ENCODE data around the gene CACNA1B. TPM values are rescaled to one million over a fixed set of nuclear protein-coding genes. Genes with fewer than 3 reads are reported as not detected.

CACNA1B gene
- total and polyA plus RNA-seq, 2 donors (not counting 1 experiment from before 2014, with no cell fraction given), result 0.15 TPM; not detected in 1

DNA sequence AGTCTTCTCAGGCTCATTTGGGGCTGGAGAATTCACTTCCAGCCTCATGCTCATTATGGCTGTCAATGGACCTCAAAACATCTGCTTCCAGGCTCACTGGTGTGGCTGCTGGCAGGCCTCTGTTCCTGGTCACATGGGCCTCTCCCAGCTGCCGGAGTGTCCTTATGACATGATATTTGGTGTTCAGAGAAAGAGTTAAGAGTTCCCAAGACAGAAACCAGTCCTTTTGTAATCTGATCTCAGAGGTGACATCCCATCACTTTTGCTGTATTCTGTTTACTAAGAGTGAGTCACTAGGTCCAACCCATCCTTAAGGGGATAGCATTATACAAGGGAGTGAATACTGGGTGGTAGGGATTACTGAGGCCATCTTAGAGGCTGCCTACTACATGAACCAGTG, 104.6 kb downstream of the CACNA1B start:
- H3K4me1 Mint-ChIP-seq, result no peaks in the 10 kb centered on the region
- TF ChIP-seq, protein P1, sequence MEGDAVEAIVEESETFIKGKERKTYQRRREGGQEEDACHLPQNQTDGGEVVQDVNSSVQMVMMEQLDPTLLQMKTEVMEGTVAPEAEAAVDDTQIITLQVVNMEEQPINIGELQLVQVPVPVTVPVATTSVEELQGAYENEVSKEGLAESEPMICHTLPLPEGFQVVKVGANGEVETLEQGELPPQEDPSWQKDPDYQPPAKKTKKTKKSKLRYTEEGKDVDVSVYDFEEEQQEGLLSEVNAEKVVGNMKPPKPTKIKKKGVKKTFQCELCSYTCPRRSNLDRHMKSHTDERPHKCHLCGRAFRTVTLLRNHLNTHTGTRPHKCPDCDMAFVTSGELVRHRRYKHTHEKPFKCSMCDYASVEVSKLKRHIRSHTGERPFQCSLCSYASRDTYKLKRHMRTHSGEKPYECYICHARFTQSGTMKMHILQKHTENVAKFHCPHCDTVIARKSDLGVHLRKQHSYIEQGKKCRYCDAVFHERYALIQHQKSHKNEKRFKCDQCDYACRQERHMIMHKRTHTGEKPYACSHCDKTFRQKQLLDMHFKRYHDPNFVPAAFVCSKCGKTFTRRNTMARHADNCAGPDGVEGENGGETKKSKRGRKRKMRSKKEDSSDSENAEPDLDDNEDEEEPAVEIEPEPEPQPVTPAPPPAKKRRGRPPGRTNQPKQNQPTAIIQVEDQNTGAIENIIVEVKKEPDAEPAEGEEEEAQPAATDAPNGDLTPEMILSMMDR (IDR thresholded peaks at IDR 0.05), result no peak
- TF ChIP-seq EZH2 (IDR thresholded peaks at IDR 0.05; ENCODE audit: borderline replicate concordance, insufficient read depth, low read depth, low read length, poor library complexity, severe bottlenecking), result no peak
- ChIA-PET POLR2A (no interaction called here), CTCF (no interaction called here)
- no peak overlapping the region for H3K27ac ChIP-seq (ENCODE audit: low read length in 2 of 2)
- H3K9me3 Mint-ChIP-seq (ENCODE audit: insufficient read depth), result no peaks in the 10 kb centered on the region
- intact Hi-C loops (cut with micrococcal nuclease), result no loop called here
- H3K4me2 ChIP-seq (replicated peaks; ENCODE audit: low read depth, low read length, poor library complexity, severe bottlenecking), result no peak overlapping the region
- ATAC-seq (ENCODE audit: low read depth) (no peak), DNase-seq (no peak)
- no peak overlapping the region for H3K9ac ChIP-seq (ENCODE audit: low read length)
- no peaks in the 10 kb centered on the region for H3K79me2 ChIP-seq (ENCODE audit: control insufficient read depth, insufficient read depth, low read length)
- no peaks in the 10 kb centered on the region for H3K36me3 ChIP-seq (replicated peaks in 1 of 2; ENCODE audit: control extremely low read depth in 1 of 2, control insufficient read depth in 1 of 2, extremely low read depth in 1 of 2, insufficient read depth in 2 of 2, low read length in 1 of 2)
- no peak overlapping the region for H3K4me3 ChIP-seq (ENCODE audit: control extremely low read depth in 1 of 5, extremely low read depth in 1 of 5, insufficient read depth in 1 of 5, low read depth in 2 of 5, low read length in 4 of 5)
- no peak overlapping the region for H2AFZ ChIP-seq (ENCODE audit: insufficient read depth, low read depth, low read length, poor library complexity, severe bottlenecking)
- H3K27me3 ChIP-seq (replicated peaks in 1 of 4; ENCODE audit: control extremely low read depth in 1 of 4, control insufficient read depth in 3 of 4, insufficient read depth in 4 of 4, low read length in 3 of 4), result peaks cover 0 to 3% (median under 1%) of the 10 kb centered on the region in 4 experiments
- H3K4me1 ChIP-seq (ENCODE audit: control insufficient read depth in 2 of 2, insufficient read depth in 2 of 2, low read length in 2 of 2), result no peaks in the 10 kb centered on the region
- H4K20me1 ChIP-seq (ENCODE audit: control insufficient read depth, insufficient read depth, low read length, poor library complexity, severe bottlenecking), result no peaks in the 10 kb centered on the region
- whole genome bisulfite sequencing (ENCODE audit: insufficient coverage), result no CpG with 5 or more reads among the region's 1 CpG
- peaks cover 24% of the 10 kb centered on the region for H3K27me3 Mint-ChIP-seq
- no peak overlapping the region for H3K4me3 Mint-ChIP-seq
- H3K9me3 ChIP-seq (ENCODE audit: control extremely low read depth in 1 of 3, control insufficient read depth in 2 of 3, insufficient read depth in 1 of 3, low read length in 2 of 3), result peaks cover 0 to 3% (median 0%) of the 10 kb centered on the region in 3 donors
- H3K27ac Mint-ChIP-seq, result no peak overlapping the region

DNA sequence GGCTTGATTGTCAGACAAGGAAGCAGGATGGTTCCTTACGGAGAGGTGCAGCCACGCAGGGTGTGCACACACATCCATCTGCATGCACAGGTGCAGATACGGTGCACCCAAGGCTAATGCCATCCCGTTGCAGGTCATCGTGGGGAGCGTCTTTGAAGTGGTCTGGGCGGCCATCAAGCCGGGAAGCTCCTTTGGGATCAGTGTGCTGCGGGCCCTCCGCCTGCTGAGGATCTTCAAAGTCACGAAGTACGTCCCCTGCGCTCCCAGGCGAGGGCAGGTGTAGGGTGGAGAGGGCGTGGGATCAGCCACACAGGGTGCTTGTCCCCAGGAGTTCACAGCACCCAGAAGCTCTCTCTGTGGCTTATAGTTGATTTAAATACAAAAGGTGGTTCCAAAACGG, 106.4 kb downstream of the CACNA1B start:
- no peak for TF ChIP-seq EZH2 (IDR thresholded peaks at IDR 0.05; ENCODE audit: borderline replicate concordance, insufficient read depth, low read depth, low read length, poor library complexity, severe bottlenecking)
- TF ChIP-seq, protein P1 (IDR thresholded peaks at IDR 0.05), result no peak
- Histone ChIP-seq H3K79me2 (ENCODE audit: control insufficient read depth, insufficient read depth, low read length) (no peaks in the 10 kb centered on the region), H3K27ac (ENCODE audit: low read length in 2 of 2) (no peak overlapping the region), H3K4me1 (ENCODE audit: control insufficient read depth in 2 of 2, insufficient read depth in 2 of 2, low read length in 2 of 2) (no peaks in the 10 kb centered on the region), H4K20me1 (ENCODE audit: control insufficient read depth, insufficient read depth, low read length, poor library complexity, severe bottlenecking) (no peaks in the 10 kb centered on the region), H3K9ac (ENCODE audit: low read length) (no peak overlapping the region), H3K4me3 (ENCODE audit: control extremely low read depth in 1 of 5, extremely low read depth in 1 of 5, insufficient read depth in 1 of 5, low read depth in 2 of 5, low read length in 4 of 5) (no peak overlapping the region), H3K9me3 (ENCODE audit: control extremely low read depth in 1 of 3, control insufficient read depth in 2 of 3, insufficient read depth in 1 of 3, low read length in 2 of 3) (peaks cover 0 to 3% (median 0%) of the 10 kb centered on the region in 3 donors), H3K4me2 (replicated peaks; ENCODE audit: low read depth, low read length, poor library complexity, severe bottlenecking) (no peak overlapping the region), H3K36me3 (replicated peaks in 1 of 2; ENCODE audit: control extremely low read depth in 1 of 2, control insufficient read depth in 1 of 2, extremely low read depth in 1 of 2, insufficient read depth in 2 of 2, low read length in 1 of 2) (no peaks in the 10 kb centered on the region), H3K27me3 (replicated peaks in 1 of 4; ENCODE audit: control extremely low read depth in 1 of 4, control insufficient read depth in 3 of 4, insufficient read depth in 4 of 4, low read length in 3 of 4) (peaks cover 0 to 3% (median under 1%) of the 10 kb centered on the region in 4 experiments), H2AFZ (ENCODE audit: insufficient read depth, low read depth, low read length, poor library complexity, severe bottlenecking) (no peak overlapping the region)
- H3K4me1 Mint-ChIP-seq, result no peaks in the 10 kb centered on the region
- no peak overlapping the region for H3K4me3 Mint-ChIP-seq
- H3K27me3 Mint-ChIP-seq, result peaks cover 36% of the 10 kb centered on the region
- no peak for ATAC-seq (ENCODE audit: low read depth)
- CTCF ChIA-PET, result no interaction called here
- H3K9me3 Mint-ChIP-seq (ENCODE audit: insufficient read depth), result no peaks in the 10 kb centered on the region
- POLR2A ChIA-PET, result no interaction called here
- 84% methylated on average over 16 of the region's 16 CpGs for whole genome bisulfite sequencing (ENCODE audit: insufficient coverage)
- intact Hi-C loops (cut with micrococcal nuclease), result no loop called here
- no peak overlapping the region for H3K27ac Mint-ChIP-seq
- no peak for DNase-seq
